ENCODE results near the gene DDX21. TPM values are rescaled to one million over a fixed set of nuclear protein-coding genes. Genes with fewer than 3 reads are reported as not detected.

Gene DDX21
- 116 to 145 TPM (median 129 TPM) in 5 replicates for total RNA-seq (2022; extraction: Qiagen RNA extraction)

DNA sequence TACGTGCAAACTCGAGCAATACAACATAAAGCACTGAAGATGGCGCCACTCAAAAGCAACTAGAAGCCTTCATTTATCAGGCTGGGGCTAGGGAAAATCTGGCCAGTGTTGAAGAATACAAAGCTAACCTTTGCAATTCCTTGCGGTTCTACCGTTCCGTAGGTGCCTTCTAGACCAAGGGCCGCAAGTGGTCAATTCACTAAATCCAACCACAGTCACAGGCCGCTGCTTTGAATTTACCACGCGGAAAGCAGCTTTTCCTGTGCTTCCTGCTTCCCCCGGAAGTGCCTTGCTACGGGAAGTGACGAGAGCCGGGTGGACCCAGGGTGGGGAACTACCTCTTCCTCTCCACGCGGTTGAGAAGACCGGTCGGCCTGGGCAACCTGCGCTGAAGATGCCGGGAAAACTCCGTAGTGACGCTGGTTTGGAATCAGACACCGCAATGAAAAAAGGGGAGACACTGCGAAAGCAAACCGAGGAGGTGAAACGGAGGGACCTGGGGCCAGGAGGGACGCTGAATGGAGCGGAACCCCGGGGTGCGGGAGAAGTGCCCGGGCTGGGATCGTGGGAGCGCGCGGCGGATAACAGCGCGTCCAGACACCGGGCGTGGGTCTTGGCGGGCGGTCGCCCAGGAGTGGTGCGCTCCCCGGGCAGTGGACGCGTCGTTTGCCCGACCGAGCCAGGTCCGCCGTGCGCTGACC lies at the start of gene DDX21:
Gene DDX21 (plus strand): TSS at position 339 of the 701 bp plus-strand sequence. CDS start 56 bp downstream, at position 395.

DNA sequence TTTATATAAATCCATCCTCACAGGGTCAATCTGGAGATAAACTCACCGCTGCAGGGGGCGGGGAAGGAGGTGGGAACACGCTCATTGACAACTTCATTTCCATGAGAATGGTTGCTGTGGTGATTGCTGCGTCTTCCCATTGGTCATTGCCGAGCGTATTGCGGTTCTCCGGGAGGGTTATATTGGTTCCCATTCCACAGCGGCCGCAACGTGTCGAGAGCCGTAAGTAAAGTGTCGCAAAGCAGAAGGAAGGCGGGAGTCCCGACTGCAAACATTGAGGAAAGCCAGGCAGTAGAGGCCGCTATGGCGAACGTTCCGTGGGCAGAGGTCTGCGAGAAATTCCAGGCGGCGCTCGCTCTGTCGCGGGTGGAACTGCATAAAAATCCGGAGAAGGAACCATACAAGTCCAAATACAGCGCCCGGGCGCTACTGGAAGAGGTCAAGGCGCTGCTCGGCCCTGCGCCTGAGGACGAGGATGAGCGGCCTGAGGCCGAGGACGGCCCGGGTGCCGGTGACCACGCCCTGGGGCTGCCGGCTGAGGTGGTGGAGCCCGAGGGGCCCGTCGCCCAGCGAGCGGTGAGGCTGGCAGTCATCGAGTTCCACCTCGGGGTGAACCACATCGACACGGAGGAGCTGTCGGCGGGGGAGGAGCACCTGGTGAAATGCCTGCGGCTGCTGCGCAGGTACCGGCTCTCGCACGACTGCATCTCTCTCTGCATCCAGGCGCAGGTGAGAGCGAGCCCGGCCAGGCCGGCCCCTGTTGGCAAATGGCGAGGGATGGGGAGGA lies 32.8 kb downstream of the DDX21 start, which contains the start of gene KIFBP:
Gene KIFBP (plus strand): TSS at position 274 of the 787 bp plus-strand sequence. CDS start 30 bp downstream, at position 304.

Other genes with a start within 250 kb of the DDX21 start
- gene CCAR1, start 234.9 kb upstream of the DDX21 start, total RNA-seq (2022; extraction: Qiagen RNA extraction), result 55.4 to 64.1 TPM (median 60.4 TPM) in 5 replicates
- gene STOX1, start 128.6 kb upstream of the DDX21 start, total RNA-seq (2022; extraction: Qiagen RNA extraction), result 0.33 to 0.86 TPM (median 0.60 TPM) in 5 replicates
- 30.5 to 38.0 TPM (median 36.0 TPM) in 5 replicates for gene DDX50, start 54.9 kb upstream of the DDX21 start, total RNA-seq (2022; extraction: Qiagen RNA extraction)
- 38.4 to 45.4 TPM (median 44.7 TPM) in 5 replicates for gene KIFBP, start 32.6 kb downstream of the DDX21 start, total RNA-seq (2022; extraction: Qiagen RNA extraction)
- gene SRGN, start 131.9 kb downstream of the DDX21 start, total RNA-seq (2022; extraction: Qiagen RNA extraction), result 75.6 to 114 TPM (median 79.1 TPM) in 5 replicates
- gene VPS26A, start 168.0 kb downstream of the DDX21 start, total RNA-seq (2022; extraction: Qiagen RNA extraction), result 47.7 to 66.3 TPM (median 51.3 TPM) in 5 replicates
- 28.8 to 33.7 TPM (median 32.1 TPM) in 5 replicates for gene SUPV3L1, start 224.1 kb downstream of the DDX21 start, total RNA-seq (2022; extraction: Qiagen RNA extraction)